ENCODE data around the gene YJU2. TPM values are rescaled to one million over a fixed set of nuclear protein-coding genes. Genes with fewer than 3 reads are reported as not detected.

YJU2 gene
- total and polyA plus RNA-seq, 2 of the 8 experiments (the other 6 are each of a cell fraction or from before 2014, with no cell fraction given): 26.8 to 27.7 TPM

- 85% methylated on average over 21 of the region's 21 CpGs; no CpG with 5 or more reads in 1 of the 2 experiments for whole genome bisulfite sequencing, 2 experiments (ENCODE audit: extremely low coverage in 1 of 2, insufficient coverage in 1 of 2, insufficient read length in 1 of 2, insufficient replicate concordance in 2 of 2, low coverage in 1 of 2, low lambda C conversion rate in 2 of 2, missing lambda C conversion rate in 1 of 2)
- no peak overlapping the region for H4K5ac ChIP-seq (ENCODE audit: insufficient read length, low read depth, low read length)
- TF ChIP-seq CTCF (IDR thresholded peaks at IDR 0.05; ENCODE audit: control extremely low read depth in 1 of 3, insufficient read depth in 1 of 3, low read depth in 1 of 3, low read length in 3 of 3) (no peak), SUZ12 (IDR thresholded peaks at IDR 0.05; ENCODE audit: low read length) (no peak), JUND (IDR thresholded peaks at IDR 0.05; ENCODE audit: low read length) (no peak), CREB1 (IDR thresholded peaks at IDR 0.05) (no peak), SAP30 (IDR thresholded peaks at IDR 0.05; ENCODE audit: insufficient read depth, insufficient replicate concordance, low read length) (no peak), GTF2F1 (IDR thresholded peaks at IDR 0.05; ENCODE audit: borderline replicate concordance, low read depth, low read length) (no peak), SIN3A (conservative IDR thresholded peaks at IDR 0.05 in 1 of 2, IDR thresholded peaks at IDR 0.05 in 1 of 2; ENCODE audit: low read depth in 1 of 2, low read length in 2 of 2) (no peak), RAD21 (IDR thresholded peaks at IDR 0.05 in 1 of 2, conservative IDR thresholded peaks at IDR 0.05 in 1 of 2; ENCODE audit: low read depth in 2 of 2, low read length in 2 of 2) (no peak), SIX5 (IDR thresholded peaks at IDR 0.05; ENCODE audit: low read depth, low read length) (no peak)
Observed at GRCh38 chr19:4234142-4234861, 12.6 kb upstream of the YJU2 start.

More at GRCh38 chr19:4234142-4234861, 12.6 kb upstream of the YJU2 start:
- Histone ChIP-seq H2AFZ (ENCODE audit: low read length) (no peak overlapping the region), H3K79me2 (ENCODE audit: control insufficient read depth in 1 of 2, insufficient read depth in 2 of 2, low read length in 2 of 2) (no peaks in the 10 kb centered on the region), H2BK20ac (ENCODE audit: low read length) (no peak overlapping the region), H3K9me3 (ENCODE audit: insufficient read depth in 2 of 2, low read depth in 1 of 2, low read length in 1 of 2) (no peaks in the 10 kb centered on the region), H3K4me1 (replicated peaks in 1 of 4; ENCODE audit: control insufficient read depth in 3 of 4, insufficient read depth in 4 of 4, low read length in 3 of 4) (peaks cover 0 to 4% (median 1%) of the 10 kb centered on the region in 4 experiments; a peak in 2 of 7 replicates), H3K23me2 (ENCODE audit: low read depth, low read length) (no peaks in the 10 kb centered on the region), H3K23ac (ENCODE audit: insufficient read length) (no peak overlapping the region), H3K18ac (ENCODE audit: extremely low read depth, low read length) (no peak overlapping the region), H4K91ac (replicated peaks; ENCODE audit: insufficient read length, low read length) (no peak overlapping the region), H3K14ac (ENCODE audit: insufficient read length) (no peak overlapping the region), H3K79me1 (ENCODE audit: low read depth, low read length) (no peaks in the 10 kb centered on the region), H2BK5ac (ENCODE audit: low read depth, low read length) (no peak overlapping the region), H3K9ac (replicated peaks in 1 of 4; ENCODE audit: extremely low read depth in 1 of 4, low read depth in 3 of 4, low read length in 3 of 4) (no peak overlapping the region), H3K36me3 (ENCODE audit: control insufficient read depth in 2 of 4, insufficient read depth in 4 of 4, low read length in 3 of 4) (no peaks in the 10 kb centered on the region), H3K27me3 (replicated peaks in 1 of 4; ENCODE audit: control insufficient read depth in 3 of 4, extremely low read depth in 1 of 4, insufficient read depth in 3 of 4, low read length in 3 of 4) (no peaks in the 10 kb centered on the region), H2AK5ac (ENCODE audit: low read depth, low read length) (no peak overlapping the region), H4K8ac (ENCODE audit: extremely low read depth, insufficient read depth, low read length) (no peak overlapping the region), H3K27ac (ENCODE audit: low read depth, low read length) (no peak overlapping the region), H3K4ac (replicated peaks; ENCODE audit: insufficient read length, low read depth, low read length) (peak overlapping the region; percentile 53), H2BK120ac (replicated peaks; ENCODE audit: low read depth, low read length) (no peak overlapping the region), H3K56ac (replicated peaks; ENCODE audit: insufficient read length, low read depth, low read length) (no peak overlapping the region), H2BK15ac (ENCODE audit: low read length) (no peak overlapping the region), H2BK12ac (ENCODE audit: low read depth, low read length) (no peak overlapping the region), H3K4me3 (ENCODE audit: extremely low read depth in 1 of 4, insufficient read depth in 2 of 4, low read depth in 3 of 4, low read length in 4 of 4) (no peak overlapping the region), H3K4me2 (ENCODE audit: insufficient read depth in 1 of 2, low read depth in 2 of 2, low read length in 2 of 2) (no peak overlapping the region), H4K20me1 (replicated peaks in 1 of 2; ENCODE audit: control insufficient read depth in 1 of 2, insufficient read depth in 2 of 2, low read length in 2 of 2) (no peaks in the 10 kb centered on the region)
- ChIA-PET CTCF (ENCODE audit: partially characterized antibody) (interaction anchor here (0.7 to 4.4 kb wide), 19 partner anchors 9 to 124 kb away, joined by 3 to 25 read pairs (median 4); partner anchors contain the start of gene YJU2), POLR2A (ENCODE audit: partially characterized antibody) (interaction anchor here (1.3 to 1.9 kb wide), 3 partner anchors 13 to 14 kb away, joined by 3 to 8 read pairs (median 4); partner anchors contain the start of gene YJU2)
- FAIRE-seq (no peak), DNase-seq (ENCODE audit: low read depth in 1 of 2, low spot score in 2 of 2) (no peak)
